CD4-positive, alpha-beta T cell treated with Interferon alpha-2 for 1 hour (primary cell): Measurements from ENCODE around the gene PACRG.
"Not testable (repeated sequence)": the region's sequence is repeated elsewhere in the genome, so short reads cannot be mapped to it uniquely, and the experiment has no call there.

ENCODE experiments used
- DNase-seq, 2 donors: peaks; one replicate each; pipeline ENCODE4 v3.0.0-alpha.2; 2020 to 2022

The PACRG gene

GRCh38 chr6:162727322-162728182 is at the start of gene PACRG, which contains the start of gene PRKN:
TSS of gene PACRG (plus strand) at chr6:162727974.
TSS of gene PRKN (minus strand) at chr6:162727766.
- peak; percentile 98 for DNase-seq

GRCh38 chr6:162678896-162679295 is 48.9 kb upstream of the PACRG start:
- DNase-seq, result not testable (repeated sequence)

- DNase-seq, result no peak
Measured at GRCh38 chr6:162679681-162680080, 48.1 kb upstream of the PACRG start.

- no peak for DNase-seq
Measured at GRCh38 chr6:162680367-162680766, 47.4 kb upstream of the PACRG start.

GRCh38 chr6:162680871-162681270 is 46.9 kb upstream of the PACRG start:
- no peak for DNase-seq

- no peak for DNase-seq
Measured at GRCh38 chr6:162681447-162681846, 46.3 kb upstream of the PACRG start.

- no peak for DNase-seq
Measured at GRCh38 chr6:162683135-162683534, 44.6 kb upstream of the PACRG start.

- no peak for DNase-seq
Measured at GRCh38 chr6:162684052-162684451, 43.7 kb upstream of the PACRG start.

GRCh38 chr6:162684961-162685360 is 42.8 kb upstream of the PACRG start:
- no peak for DNase-seq

- no peak for DNase-seq
Measured at GRCh38 chr6:162685586-162685985, 42.2 kb upstream of the PACRG start.

GRCh38 chr6:162688751-162689345 is 38.9 kb upstream of the PACRG start:
- no peak for DNase-seq

GRCh38 chr6:162690158-162690557 is 37.6 kb upstream of the PACRG start:
- DNase-seq, result no peak

- no peak for DNase-seq
Measured at GRCh38 chr6:162697872-162698403, 29.8 kb upstream of the PACRG start.

- DNase-seq, result no peak
Measured at GRCh38 chr6:162698440-162698839, 29.3 kb upstream of the PACRG start.

- no peak for DNase-seq
Measured at GRCh38 chr6:162699961-162700360, 27.8 kb upstream of the PACRG start.

- DNase-seq, result no peak
Measured at GRCh38 chr6:162700966-162701365, 26.8 kb upstream of the PACRG start.

- no peak for DNase-seq
Measured at GRCh38 chr6:162701551-162701950, 26.2 kb upstream of the PACRG start.

- no peak for DNase-seq
Measured at GRCh38 chr6:162702446-162702845, 25.3 kb upstream of the PACRG start.

- DNase-seq, result no peak
Measured at GRCh38 chr6:162704001-162704400, 23.8 kb upstream of the PACRG start.

GRCh38 chr6:162705736-162706135 is 22.0 kb upstream of the PACRG start:
- DNase-seq, result no peak

- no peak for DNase-seq
Measured at GRCh38 chr6:162706232-162706631, 21.5 kb upstream of the PACRG start.

GRCh38 chr6:162708971-162709370 is 18.8 kb upstream of the PACRG start:
- DNase-seq, result no peak

GRCh38 chr6:162709431-162709830 is 18.3 kb upstream of the PACRG start:
- DNase-seq, result no peak

GRCh38 chr6:162710419-162710818 is 17.4 kb upstream of the PACRG start:
- DNase-seq, result no peak
